C4-2B (cell line): ENCODE measurements around the gene PPM1E.

Experiments used
- ZFX ChIP-seq: fragments of 450-650 bp; IDR thresholded peaks from 2 replicates; pipeline ENCODE4 v1.6.1; 2017
- TF ChIP-seq, protein P1 (sequence below): fragments of 450-650 bp; conservative IDR thresholded peaks from 2 replicates; pipeline ENCODE4 v1.5.1; 2017; ENCODE audit warnings: mild to moderate bottlenecking

DNA sequence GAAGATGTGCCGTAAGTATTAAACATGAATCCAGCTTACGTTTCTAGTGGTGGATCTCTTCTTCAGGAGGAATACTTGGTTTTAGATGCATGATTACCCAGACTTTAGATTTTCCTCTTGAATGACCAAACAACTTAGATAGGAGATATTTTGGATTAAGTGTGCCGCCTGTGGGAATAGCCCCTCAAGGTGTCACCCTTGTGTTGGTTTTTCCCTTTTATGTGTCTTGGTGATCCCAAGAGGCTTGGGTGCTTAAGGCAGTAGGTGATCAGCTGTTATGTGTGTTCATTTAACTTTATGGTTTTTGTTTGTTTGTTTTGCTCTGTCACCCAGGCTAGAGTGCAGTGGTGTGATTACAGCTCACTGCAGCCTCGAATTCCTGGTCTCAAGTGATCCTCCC lies 115.1 kb downstream of the PPM1E start:
- TF ChIP-seq, protein P1, sequence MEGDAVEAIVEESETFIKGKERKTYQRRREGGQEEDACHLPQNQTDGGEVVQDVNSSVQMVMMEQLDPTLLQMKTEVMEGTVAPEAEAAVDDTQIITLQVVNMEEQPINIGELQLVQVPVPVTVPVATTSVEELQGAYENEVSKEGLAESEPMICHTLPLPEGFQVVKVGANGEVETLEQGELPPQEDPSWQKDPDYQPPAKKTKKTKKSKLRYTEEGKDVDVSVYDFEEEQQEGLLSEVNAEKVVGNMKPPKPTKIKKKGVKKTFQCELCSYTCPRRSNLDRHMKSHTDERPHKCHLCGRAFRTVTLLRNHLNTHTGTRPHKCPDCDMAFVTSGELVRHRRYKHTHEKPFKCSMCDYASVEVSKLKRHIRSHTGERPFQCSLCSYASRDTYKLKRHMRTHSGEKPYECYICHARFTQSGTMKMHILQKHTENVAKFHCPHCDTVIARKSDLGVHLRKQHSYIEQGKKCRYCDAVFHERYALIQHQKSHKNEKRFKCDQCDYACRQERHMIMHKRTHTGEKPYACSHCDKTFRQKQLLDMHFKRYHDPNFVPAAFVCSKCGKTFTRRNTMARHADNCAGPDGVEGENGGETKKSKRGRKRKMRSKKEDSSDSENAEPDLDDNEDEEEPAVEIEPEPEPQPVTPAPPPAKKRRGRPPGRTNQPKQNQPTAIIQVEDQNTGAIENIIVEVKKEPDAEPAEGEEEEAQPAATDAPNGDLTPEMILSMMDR = no peak; the same call in none of the 2 replicates
- no peak for TF ChIP-seq ZFX
